ENCODE data around the gene TRAF1.

The TRAF1 gene

DNA sequence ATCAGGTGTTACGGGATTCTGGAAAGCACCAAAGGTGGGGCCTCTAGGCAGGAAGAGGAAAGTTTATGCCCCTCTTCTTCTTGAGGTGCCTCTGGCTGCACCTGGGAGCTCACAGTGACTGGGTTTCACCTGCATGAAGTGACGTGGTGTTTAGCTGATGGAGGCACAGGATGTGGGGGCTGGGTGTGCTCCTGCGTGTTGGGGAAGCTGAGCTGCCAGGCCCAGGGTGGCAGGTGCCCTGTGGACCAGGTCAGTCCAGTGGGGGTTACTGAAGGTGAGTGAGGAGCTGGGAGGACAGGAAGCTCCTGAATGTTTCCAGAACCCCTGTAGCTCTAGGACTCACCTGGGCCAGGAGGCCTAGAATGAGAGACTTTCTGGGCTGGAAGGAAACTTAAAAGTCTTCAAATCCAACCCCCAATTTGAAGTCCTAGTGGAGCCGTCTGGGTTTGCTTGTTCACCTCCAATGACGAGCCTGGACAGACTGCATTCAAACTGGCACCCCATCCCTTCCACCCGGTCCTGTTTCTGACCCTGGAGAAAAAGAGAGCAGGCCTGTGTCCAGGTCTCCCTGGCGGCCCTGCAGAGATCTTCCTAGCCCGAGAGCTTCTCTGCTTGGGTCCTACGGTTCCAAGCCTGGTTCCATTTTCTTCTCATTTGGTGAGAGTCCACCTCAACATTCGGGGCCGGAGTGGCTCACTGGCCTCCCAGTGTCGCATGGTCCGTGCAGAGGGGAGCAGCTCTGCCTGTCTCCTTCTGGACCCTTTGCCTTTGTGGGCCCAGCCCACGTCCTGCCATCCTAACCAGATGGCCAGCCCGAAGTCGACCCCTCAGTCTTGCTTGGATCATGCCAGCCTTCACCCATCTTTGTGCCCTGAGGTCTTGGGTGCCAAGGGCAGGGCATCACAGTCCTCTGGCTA, 22.3 kb downstream of the TRAF1 start:
- no peak overlapping the region for H3K27ac ChIP-seq
- DNase-seq (ENCODE audit: low read depth, low spot score) = no peak
- H3K4me3 ChIP-seq = no peak overlapping the region
- H3K9ac ChIP-seq (ENCODE audit: insufficient read length) = no peak overlapping the region
- TF ChIP-seq FOXP2 (optimal IDR thresholded peaks at IDR 0.05; ENCODE audit: control extremely low read depth, extremely low read length, insufficient read depth) (no peak), POLR2AphosphoS5 (IDR thresholded peaks at IDR 0.05; ENCODE audit: borderline replicate concordance, low read depth, low read length) (no peak), EZH2 (IDR thresholded peaks at IDR 0.05) (no peak)
- no peaks in the 10 kb centered on the region for H3K9me3 ChIP-seq (ENCODE audit: low read depth, low read length)
- H3K36me3 ChIP-seq (ENCODE audit: insufficient read depth, low read length) = no peaks in the 10 kb centered on the region

DNA sequence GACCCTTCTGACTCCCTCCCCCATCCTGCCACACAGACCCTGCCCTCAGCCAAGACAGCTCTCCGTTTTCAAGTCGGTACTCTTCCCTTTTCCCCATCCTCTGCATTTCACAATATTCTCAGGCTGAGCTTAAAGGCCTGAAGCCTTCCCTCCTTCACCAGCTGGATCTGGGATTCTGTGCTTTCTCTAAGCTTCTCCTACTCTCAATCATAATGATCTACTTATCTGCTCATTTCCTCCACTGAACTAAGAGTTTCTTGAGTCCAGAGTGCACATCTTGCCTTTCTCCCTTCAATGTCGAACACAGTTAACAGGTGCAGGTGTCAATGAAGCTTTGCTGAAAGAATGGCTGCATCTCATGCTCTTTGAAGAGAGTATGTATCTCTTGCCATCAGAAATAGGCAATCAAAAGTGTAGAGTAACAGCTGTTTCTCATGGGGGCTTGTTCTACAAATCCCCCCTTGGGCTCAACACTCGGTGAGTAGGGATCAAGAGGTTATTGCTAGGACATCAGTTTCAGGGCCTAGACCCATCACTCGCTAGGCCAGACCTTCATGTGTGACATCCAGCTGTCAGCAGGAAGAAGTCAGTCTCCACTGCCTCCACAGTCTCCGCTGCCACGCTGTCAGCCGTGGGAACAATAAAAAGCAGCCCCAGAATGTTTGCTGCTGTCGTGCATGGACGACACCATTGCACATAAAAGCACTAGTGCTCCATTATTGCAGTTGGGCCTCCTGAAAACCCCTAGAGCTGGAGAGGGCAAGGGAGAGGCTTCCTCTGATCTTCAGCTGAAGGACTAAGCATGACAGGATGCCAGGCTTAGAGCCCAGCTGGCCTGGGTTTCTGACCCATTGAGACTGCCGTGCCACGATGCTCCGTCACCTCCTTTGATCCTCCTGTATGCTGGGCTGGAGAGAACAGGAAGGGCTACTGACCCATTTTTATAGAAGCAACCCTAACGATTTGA, 23.7 kb downstream of the TRAF1 start:
- Histone ChIP-seq H3K27ac (no peak overlapping the region), H3K9me3 (ENCODE audit: low read depth, low read length) (no peaks in the 10 kb centered on the region), H3K9ac (ENCODE audit: insufficient read length) (no peak overlapping the region), H3K4me3 (no peak overlapping the region), H3K36me3 (ENCODE audit: insufficient read depth, low read length) (no peaks in the 10 kb centered on the region)
- TF ChIP-seq FOXP2 (optimal IDR thresholded peaks at IDR 0.05; ENCODE audit: control extremely low read depth, extremely low read length, insufficient read depth) (no peak), POLR2AphosphoS5 (IDR thresholded peaks at IDR 0.05; ENCODE audit: borderline replicate concordance, low read depth, low read length) (no peak), EZH2 (IDR thresholded peaks at IDR 0.05) (no peak)
- DNase-seq (ENCODE audit: low read depth, low spot score) = no peak

DNA sequence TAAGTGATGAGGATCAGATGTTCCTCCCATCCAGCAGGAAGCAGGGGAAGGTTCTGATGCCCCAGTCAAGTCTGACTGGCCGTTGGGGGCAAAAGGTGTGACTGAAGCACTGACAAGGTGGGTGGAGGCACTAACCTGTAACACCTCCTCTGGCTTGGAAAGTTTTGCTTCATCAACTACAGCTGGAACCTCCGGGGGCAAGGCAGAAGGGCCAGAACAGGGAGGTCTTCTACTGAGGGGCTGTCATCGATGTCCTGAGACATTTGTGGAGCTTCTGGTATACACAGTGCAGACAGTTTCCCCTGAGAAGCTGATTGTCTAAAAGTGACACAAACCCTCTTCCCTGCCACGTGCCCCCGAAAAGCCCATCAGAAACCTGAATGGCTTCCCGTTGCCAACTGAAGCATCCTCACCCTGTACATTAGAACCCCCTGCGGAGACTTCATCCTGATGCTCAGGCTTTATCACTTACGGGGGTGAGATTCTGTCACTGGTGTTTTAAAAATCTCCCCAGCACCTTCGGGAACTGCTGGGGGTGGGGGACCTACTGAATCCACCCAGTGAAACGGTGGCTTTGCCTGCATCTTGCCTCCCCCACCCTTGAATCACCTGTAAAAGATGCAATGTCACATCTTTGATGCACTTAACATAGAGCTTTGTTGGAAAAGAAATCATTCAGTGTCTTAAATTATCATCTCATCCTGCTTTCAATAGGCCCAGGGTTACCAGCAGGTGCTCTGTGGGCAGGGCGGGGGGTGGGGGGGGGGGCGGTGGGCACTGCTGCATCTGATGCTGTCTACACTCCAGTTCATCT, 24.6 kb downstream of the TRAF1 start:
- no peak for DNase-seq (ENCODE audit: low read depth, low spot score)
- no peak overlapping the region for H3K9ac ChIP-seq (ENCODE audit: insufficient read length)
- no peak overlapping the region for H3K27ac ChIP-seq
- no peaks in the 10 kb centered on the region for H3K36me3 ChIP-seq (ENCODE audit: insufficient read depth, low read length)
- TF ChIP-seq FOXP2 (optimal IDR thresholded peaks at IDR 0.05; ENCODE audit: control extremely low read depth, extremely low read length, insufficient read depth) (no peak), EZH2 (IDR thresholded peaks at IDR 0.05) (no peak), POLR2AphosphoS5 (IDR thresholded peaks at IDR 0.05; ENCODE audit: borderline replicate concordance, low read depth, low read length) (no peak)
- H3K9me3 ChIP-seq (ENCODE audit: low read depth, low read length) = no peaks in the 10 kb centered on the region
- no peak overlapping the region for H3K4me3 ChIP-seq

DNA sequence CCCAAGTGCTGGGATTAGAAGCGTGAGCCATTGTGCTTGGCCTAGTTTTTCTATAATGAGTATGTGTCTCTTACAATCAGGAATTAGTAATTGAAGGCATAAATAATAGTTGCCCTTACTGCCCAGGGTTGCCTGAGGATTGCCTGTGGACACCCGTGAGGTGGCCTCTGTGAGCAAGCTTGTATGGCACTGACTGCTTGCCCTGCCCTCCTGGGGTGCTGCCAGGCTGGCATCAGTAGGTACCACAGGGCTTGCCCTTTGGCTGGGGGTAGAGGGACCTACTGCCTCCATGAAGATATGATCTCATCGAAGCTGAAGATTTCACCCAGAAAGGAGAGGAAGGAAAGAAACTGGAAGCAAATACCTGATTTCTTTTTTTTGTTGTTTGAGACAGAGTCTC, 25.8 kb downstream of the TRAF1 start:
- Histone ChIP-seq H3K9me3 (ENCODE audit: low read depth, low read length) (no peaks in the 10 kb centered on the region), H3K36me3 (ENCODE audit: insufficient read depth, low read length) (no peaks in the 10 kb centered on the region), H3K4me3 (no peak overlapping the region), H3K9ac (ENCODE audit: insufficient read length) (no peak overlapping the region), H3K27ac (no peak overlapping the region)
- DNase-seq (ENCODE audit: low read depth, low spot score) = no peak
- TF ChIP-seq POLR2AphosphoS5 (IDR thresholded peaks at IDR 0.05; ENCODE audit: borderline replicate concordance, low read depth, low read length) (no peak), FOXP2 (optimal IDR thresholded peaks at IDR 0.05; ENCODE audit: control extremely low read depth, extremely low read length, insufficient read depth) (no peak), EZH2 (IDR thresholded peaks at IDR 0.05) (no peak)

DNA sequence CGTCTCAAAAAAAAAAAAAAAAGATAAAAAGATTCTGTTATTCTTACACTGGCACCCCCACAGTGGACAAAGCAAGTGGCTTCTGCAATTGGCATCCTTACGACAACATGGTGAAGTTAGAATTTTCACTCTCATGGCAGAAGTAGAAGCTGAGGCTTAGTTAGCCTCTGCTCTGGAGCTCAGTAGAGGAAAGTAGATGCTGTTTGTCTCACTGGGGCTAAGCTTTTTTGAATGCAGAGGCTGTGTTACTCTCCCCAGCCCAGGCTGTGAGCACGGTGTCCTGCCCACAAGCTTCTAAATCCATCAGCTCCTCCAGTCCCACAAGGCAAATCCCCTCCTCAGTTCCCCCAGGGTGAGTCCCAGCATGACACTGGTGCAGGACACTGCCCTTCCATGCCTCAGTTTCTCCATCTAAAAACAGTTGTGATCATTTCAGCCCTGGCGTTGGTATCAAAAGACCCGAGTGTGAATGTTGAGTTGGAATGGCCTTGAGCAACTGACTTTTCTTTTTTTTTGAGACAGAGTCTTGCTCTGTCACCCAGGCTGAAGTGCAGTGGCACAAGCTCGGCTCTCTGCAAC, 27.0 kb downstream of the TRAF1 start:
- DNase-seq (ENCODE audit: low read depth, low spot score) = no peak
- TF ChIP-seq POLR2AphosphoS5 (IDR thresholded peaks at IDR 0.05; ENCODE audit: borderline replicate concordance, low read depth, low read length) (no peak), EZH2 (IDR thresholded peaks at IDR 0.05) (no peak), FOXP2 (optimal IDR thresholded peaks at IDR 0.05; ENCODE audit: control extremely low read depth, extremely low read length, insufficient read depth) (no peak)
- no peaks in the 10 kb centered on the region for H3K36me3 ChIP-seq (ENCODE audit: insufficient read depth, low read length)
- H3K9me3 ChIP-seq (ENCODE audit: low read depth, low read length) = no peaks in the 10 kb centered on the region
- no peak overlapping the region for H3K4me3 ChIP-seq
- no peak overlapping the region for H3K27ac ChIP-seq
- H3K9ac ChIP-seq (ENCODE audit: insufficient read length) = no peak overlapping the region

DNA sequence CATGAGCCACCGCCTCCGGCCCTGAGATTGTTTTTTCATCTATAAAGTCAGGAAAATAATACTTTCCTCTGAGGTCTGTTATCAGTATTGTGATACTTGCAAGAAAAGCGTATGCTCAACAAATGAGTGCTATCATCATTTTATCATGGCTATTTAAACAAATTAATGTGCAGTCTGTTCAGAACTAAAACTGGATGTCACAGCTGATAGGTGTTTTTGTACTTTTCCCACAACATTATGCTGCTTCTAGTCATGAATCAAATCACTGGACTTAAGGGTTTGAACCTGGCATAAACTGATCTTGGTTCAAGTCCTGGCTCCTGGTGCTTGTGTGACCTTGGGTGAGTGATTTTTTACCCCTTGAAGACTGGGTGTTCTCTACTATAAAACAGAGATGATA, 28.2 kb downstream of the TRAF1 start:
- H3K36me3 ChIP-seq (ENCODE audit: insufficient read depth, low read length) = no peaks in the 10 kb centered on the region
- no peak for TF ChIP-seq FOXP2 (optimal IDR thresholded peaks at IDR 0.05; ENCODE audit: control extremely low read depth, extremely low read length, insufficient read depth)
- TF ChIP-seq EZH2 (IDR thresholded peaks at IDR 0.05) = no peak
- no peak for TF ChIP-seq POLR2AphosphoS5 (IDR thresholded peaks at IDR 0.05; ENCODE audit: borderline replicate concordance, low read depth, low read length)
- no peak overlapping the region for H3K4me3 ChIP-seq
- no peak overlapping the region for H3K9ac ChIP-seq (ENCODE audit: insufficient read length)
- no peak for DNase-seq (ENCODE audit: low read depth, low spot score)
- no peak overlapping the region for H3K27ac ChIP-seq
- H3K9me3 ChIP-seq (ENCODE audit: low read depth, low read length) = no peaks in the 10 kb centered on the region

DNA sequence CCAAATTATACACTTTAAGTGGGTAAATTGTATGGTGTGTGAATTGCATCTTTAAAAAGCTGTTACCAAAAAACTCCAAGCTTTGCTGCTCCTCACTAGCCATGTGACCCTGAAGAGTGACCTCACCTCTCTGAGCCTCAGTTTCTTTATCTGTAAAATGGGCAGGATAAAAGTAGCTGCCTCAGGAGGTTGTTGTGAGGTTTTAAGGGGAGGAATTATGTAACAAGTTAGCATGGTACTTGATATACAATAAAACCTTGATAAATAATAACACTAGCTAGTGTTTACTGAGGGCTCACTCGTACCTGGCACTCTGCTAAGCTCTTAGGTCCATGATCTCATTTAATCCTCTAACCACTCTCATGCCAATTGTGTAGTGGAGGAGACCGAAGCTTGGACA, 30.6 kb downstream of the TRAF1 start:
- no peak overlapping the region for H3K9ac ChIP-seq (ENCODE audit: insufficient read length)
- no peaks in the 10 kb centered on the region for H3K9me3 ChIP-seq (ENCODE audit: low read depth, low read length)
- H3K27ac ChIP-seq = no peak overlapping the region
- H3K36me3 ChIP-seq (ENCODE audit: insufficient read depth, low read length) = no peaks in the 10 kb centered on the region
- no peak overlapping the region for H3K4me3 ChIP-seq
- DNase-seq (ENCODE audit: low read depth, low spot score) = no peak
- TF ChIP-seq POLR2AphosphoS5 (IDR thresholded peaks at IDR 0.05; ENCODE audit: borderline replicate concordance, low read depth, low read length) (no peak), FOXP2 (optimal IDR thresholded peaks at IDR 0.05; ENCODE audit: control extremely low read depth, extremely low read length, insufficient read depth) (no peak), EZH2 (IDR thresholded peaks at IDR 0.05) (no peak)
